KBM-7 (cell line): ENCODE data around the gene XRN2.
"Not testable (repeated sequence)": the region's sequence is repeated elsewhere in the genome, so short reads cannot be mapped to it uniquely, and the experiment has no call there.

Experiments used
- DNase-seq: peaks from one replicate; pipeline ENCODE4 v3.0.0-alpha.2; 2015
- in situ Hi-C: fragments of 300-500 bp; cut with MboI; formaldehyde crosslinking; loops from 2 replicates; pipeline ENCODE4 v1.14.3; 2020; ENCODE audit warnings: low sequenced_read_pairs, low pct_unique_long_range_greater_than_20kb, mixed read lengths

XRN2 gene

DNA sequence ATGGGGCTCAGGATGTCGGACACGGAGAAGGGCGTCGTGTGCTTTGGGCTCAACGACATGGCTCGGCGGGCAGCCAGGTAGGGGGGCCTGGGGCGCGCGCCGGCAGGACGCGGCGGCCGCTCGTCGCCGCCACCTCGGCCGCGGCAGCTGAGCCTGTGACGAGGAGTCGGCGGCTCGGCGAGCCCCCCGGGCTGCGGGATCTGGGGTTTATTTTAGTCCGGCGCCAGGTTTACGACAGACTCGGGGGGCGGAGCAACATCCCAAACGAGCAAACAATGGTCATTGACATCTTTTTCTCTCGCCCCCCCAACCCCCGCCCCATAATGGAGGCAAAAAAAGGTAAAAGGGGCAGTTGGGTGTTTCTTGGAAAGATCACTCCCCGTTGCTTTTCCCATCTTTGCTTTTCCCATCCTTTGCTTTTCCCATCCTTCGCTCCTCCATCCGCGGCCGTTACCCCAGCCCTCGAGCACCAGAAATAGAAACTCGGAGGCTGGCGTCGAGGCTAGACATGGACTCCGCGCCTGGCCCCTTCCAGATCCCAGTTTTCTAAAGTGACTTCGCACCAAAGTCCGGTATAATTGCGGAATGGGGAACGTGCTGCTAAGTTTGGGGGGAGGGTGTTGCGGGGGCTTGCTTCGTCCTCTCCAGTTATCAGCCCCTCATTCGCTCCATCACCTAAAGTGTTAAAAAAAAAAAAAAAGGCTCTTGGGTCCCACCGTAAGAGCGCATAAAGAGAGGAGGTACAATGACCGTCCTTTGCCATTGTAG is 94.4 kb downstream of the XRN2 start, which contains the start of gene NKX2-4:
Gene NKX2-4, minus strand, starts transcription at position 186 of the 768 bp plus-strand sequence. Its CDS starts 127 bp downstream, at position 59.
- in situ Hi-C loops: no loop called here
- no peak for DNase-seq

DNA sequence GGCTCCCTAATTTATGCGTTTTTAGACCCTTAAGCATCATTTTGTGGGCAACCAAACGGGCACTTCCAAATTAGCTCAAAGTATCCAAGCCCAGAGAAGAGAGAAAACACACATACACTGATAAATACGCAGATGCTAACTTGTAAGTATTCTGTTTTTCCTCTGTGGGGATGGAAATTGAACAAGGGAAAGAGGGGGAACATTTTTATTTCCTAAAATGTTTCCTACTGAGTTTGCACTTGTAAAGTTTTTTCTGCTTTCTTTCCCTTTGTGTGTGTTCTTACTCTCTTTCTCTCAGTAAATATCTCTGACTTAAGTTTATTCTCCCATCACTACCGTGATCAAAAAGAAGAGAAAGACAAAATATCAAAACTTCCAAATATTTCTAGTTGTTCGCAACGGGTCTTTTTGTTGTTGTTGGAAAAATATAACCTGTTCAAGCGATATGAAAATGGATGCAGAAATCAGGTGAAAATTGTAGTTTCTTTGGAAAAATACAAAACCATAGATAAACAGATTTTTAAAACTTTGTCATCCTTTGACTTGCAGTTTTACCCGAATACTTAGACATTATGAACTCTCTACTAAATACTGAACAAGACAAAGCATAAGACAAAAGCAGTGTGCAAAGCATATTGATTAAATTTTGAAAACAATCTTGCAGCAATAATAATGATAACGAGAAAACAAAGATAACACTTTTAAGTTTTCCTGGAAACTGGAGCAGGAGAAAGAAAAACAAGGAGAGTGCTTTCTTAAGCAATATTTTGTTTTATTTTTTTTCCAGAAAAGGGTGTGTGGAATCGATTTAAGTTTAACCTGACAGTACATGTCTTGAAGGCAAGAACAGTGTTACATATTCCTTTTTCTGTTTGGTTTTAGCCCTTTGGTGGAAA is 95.2 kb downstream of the XRN2 start:
- no peak for DNase-seq
- in situ Hi-C loops: no loop called here

DNA sequence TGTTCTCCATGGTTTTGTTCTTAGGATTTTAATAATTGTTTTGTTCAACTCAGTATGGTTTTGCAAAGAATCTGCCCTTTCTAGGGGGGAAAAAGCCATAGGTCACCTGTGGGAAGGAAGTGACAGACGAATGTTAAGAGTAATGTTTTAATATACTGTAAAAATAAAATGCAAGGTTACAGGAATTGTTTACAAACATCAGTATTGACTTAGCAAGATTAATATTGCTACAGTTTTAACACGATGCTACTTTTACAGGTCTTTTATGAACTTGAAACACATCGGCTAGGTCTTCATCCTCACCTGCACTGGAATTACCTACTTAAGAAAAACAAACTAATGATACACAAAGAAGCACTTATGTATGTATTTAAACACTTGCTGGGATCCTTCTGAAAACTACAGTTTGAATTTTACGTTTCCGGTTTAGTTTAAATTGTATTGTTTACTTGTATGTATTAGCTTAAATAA is 95.9 kb downstream of the XRN2 start:
- no peak for DNase-seq
- in situ Hi-C loops: no loop called here

DNA sequence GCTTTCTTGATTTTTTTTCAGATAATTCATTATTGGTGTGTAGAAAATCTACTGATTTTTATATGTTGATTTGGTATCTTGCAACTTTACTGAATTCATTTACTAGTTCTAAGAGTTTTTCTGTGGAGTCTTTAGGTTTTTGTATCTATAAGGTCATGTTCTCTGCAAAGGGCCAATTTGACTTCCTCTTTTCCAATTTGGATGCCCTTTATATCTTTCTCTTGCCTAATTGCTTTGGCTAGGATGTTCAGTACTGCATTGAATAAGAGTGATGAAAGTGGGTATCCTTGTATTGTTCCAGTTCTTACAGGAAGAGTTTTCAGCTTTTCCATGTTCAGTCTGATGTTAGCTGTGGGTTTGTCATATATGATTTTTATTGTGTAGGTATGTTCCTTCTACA is 108.6 kb downstream of the XRN2 start:
- DNase-seq: no peak
- in situ Hi-C loops: no loop called here

DNA sequence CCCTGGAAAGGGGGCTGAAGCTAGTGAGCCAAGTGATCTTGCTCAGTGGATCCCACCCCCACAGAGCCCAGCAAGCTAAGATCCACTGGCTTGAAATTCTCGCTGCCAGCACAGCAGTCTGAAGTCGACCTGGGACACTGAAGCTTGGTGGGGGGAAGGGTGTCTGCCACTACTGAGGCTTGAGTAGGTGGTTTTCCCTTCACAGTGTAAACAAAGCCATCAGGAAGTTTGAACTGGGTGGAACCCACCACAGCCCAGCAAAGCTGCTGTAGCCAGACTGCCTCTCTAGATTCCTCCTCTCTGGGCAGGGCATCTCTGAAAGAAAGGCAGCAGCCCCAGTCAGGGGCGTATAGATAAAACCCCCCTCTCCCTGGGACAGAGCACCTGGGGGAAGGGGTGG is 110.9 kb downstream of the XRN2 start:
- in situ Hi-C loops, DNase-seq: not testable (repeated sequence)

DNA sequence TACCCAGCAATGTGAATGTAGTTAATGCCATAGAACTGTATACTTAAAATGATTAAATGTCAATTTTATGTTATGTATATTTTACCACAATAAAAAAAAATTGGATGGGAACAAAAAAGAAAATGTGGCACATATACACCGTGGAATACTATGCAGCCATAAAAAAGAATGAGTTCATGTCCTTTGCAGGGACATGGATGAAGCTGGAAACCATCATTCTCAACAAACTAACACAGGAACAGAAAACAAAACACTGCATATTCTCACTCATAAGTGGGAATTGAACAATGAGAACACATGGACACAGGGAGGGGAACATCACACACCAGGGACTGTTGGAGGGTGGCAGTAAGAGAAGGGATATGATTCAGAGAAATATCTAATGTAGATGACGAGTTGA is 116.0 kb downstream of the XRN2 start:
- in situ Hi-C loops, DNase-seq: not testable (repeated sequence)

DNA sequence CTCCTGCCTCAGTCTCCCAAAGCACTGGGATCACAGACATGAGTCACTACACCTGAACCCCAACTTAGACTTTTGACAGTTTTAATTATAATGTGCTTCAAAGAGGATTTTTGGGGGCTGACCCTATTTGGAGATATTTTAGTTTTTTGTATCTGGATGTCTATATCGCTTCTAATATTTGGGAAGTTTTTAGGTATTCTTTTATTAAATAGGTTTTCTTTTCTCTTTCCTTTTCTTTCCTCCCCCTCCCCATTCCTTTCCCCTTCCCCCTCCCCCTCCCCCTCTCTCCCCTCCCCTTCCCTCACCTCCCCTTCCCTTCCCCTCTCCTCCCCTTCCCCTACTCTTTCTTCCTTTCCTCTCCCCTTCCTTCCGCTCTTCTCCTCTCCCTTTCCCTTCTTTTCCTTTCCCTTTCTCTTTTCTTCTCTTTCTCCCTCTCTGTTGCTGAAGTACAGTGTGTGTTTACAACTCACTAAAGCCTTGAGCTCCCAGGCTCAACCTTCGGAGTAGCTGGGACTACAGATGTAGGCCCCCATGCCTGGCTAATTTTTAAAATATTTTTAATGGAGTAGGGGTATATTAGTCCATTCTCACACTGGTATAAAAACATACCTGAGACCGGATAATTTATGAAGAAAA is 118.6 kb downstream of the XRN2 start:
- in situ Hi-C loops: no loop called here
- DNase-seq: no peak

DNA sequence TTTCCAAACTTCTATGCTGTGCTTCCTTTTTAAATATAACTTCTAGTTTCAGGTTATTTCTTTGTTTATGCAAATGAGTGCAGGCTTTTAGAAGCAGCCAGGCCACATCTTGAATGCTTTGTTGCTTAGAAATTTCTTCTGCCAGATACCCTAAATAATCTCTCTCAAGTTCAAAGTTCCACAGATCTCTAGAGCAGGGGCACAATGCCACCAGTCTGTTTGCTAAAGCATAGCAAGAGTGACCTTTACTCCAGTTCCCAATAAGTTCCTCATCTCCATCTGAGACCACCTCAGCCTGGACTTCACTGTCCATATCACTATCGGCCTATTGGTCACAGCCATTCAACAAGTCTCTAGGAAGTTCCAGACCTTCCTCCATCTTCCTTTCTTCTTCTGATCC is 120.6 kb downstream of the XRN2 start:
- DNase-seq, in situ Hi-C loops: not testable (repeated sequence)

DNA sequence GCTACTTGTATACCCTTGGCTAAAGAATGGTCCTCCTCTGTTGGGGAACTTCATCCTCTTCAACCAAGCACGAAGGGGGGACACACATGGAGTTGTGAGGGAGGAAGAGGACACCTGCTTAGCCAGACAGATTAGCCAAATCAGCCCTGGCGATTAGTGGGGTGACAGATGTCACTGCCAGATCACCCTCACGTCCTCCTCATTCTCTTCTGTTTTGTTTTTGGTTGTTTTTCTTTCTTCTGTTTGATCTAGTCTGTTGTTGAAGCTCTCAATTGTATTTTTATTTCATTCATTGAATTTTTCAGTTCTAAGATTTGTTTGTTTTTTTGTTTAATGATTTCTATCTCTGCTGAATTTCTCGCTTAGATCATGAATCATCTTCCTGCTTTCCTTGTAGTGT is 121.7 kb downstream of the XRN2 start:
- in situ Hi-C loops: no loop called here
- DNase-seq: no peak

DNA sequence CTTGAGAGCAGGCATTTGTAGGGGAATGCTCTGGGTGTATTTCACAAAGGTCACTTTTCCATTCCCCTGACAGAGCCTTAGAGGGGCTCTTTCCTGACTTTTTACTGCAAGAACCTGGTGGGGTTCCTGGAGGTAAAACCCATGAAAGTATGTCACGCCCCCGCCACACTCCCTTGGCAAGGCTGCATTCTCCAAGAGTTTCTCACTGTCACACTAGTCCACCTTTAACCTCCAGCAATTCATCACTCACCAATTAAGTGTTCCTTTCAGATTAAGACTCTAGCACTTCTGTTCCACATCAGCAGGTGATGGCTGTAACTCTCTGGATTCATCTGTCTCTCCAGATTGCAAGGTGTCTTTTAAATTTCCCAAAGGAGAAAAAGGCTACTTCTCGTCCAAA is 126.9 kb downstream of the XRN2 start:
- in situ Hi-C loops: no loop called here
- no peak for DNase-seq

DNA sequence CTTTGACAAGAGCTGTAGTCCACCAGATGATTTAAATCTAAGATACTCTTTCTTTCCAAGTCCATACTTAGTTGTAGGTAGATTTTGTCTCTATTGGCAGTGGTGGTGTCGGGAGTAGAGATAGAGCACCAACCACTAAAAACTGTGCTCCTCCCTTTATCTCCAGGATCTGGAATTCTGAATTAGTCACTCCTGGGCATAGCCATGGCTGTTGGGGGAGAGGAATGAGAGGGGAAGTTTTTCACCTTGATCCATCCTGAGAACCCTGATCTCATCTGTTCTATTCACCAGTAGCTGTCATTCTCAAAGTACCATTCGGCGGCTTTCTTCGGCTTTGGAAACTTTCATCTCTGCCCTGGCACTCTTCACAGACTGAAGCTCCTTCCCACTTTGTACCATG is 129.8 kb downstream of the XRN2 start:
- DNase-seq: no peak
- in situ Hi-C loops: no loop called here

DNA sequence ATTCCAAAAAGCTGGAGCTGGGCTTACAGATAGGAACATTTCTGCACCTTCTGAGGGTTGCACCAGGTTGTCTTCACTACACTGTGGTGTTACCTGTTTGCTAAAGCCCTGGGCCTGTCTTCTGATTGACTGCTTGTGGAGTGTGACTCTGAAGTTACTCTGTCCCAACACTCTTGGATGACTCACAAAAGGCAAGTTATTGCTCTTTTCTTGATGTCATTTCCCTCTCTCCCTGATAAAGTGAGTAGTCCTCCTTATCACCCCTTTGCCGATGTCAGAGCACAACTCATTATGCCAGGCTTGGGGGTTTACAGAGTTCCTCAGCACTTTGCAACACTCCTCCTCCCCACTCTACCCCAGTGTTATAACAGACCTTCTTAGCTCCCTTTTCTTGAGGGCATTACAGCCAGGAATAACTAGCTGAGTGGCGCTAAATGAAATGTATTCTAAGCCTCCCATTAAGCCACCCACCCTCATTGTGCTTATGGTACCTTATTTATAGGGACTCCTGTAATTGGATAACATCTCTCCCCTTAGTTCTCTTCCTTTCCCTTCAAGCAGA is 130.3 kb downstream of the XRN2 start:
- no peak for DNase-seq
- in situ Hi-C loops: no loop called here

DNA sequence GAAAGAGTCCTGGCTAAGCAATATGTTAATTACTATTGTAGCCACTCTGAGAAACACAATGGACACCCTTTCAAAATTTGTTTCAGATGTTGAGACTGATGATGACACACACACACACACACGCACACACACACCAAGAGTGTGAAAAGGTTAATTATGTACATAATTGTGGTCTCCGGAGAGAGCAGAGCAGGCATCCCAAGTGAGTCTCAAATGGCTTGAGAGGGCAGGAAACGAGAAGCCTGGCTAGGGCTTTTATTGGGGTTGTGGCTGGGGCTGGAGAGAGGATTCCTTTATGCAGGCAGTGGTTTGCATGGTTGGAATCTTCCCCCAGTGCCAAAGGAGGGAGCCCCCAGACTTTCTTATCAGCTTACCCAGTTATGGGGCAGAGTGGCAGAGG is 132.4 kb downstream of the XRN2 start:
- no peak for DNase-seq
- in situ Hi-C loops: no loop called here

DNA sequence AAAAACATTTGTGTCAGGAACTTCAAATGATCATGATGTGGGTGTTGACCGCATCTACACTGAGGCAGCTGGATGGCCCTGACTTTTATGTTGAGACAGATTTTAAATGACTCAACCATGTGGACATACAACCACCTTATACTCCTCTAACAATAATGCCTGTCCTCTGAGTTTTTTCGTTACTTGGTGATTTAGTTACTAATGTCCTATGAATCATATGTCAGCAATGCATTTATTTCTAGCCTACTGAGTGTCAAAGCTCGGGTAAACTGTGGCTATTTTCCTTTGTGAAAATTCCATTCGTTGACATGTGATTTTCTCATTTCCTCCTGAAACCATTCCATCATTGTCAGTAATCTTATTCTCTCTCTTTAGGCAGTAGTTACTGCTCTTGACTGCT is 133.1 kb downstream of the XRN2 start:
- in situ Hi-C loops: no loop called here
- no peak for DNase-seq

DNA sequence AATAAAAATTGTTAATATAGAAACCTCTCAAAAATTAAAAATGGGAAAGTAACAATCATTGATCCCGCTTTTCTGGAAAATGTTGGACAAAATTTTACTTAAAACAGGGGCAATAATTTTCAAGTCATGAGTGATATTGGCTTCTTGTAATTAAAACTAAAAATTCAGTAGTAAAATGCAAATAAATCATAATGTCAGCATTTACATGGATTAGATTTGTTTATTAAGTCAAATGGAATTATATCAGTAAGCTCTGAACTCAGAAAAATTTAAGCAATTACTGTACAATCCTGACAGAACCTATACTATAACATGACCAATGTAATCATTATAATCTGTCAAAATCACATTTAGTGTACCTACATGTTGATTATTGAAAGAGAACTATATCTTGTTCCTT is 134.1 kb downstream of the XRN2 start:
- DNase-seq: no peak
- in situ Hi-C loops: no loop called here

DNA sequence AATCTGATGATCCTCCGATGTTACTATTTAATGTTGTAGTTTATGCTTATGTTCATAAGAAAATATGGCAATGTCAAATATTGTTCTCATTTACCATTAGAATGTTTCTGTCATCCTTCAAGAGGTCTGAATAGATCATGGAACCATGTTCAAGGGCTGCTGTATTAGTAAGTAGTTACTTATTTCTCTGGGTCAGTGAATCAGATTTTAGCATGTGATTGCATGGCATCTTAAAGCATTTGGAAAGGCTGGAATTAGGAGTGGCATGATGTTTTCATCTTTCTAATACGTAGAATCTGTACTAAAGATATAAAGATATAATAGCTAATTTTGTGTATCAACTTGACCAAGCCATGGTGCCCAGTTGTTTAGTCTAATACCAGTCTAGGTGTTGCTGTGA is 134.7 kb downstream of the XRN2 start:
- no peak for DNase-seq
- in situ Hi-C loops: no loop called here
